Thoracic aorta (tissue), 2 donors: Measurements from ENCODE around the gene BIRC7. TPM values are rescaled to one million over a fixed set of nuclear protein-coding genes. Genes with fewer than 3 reads are reported as not detected.

Experiments
- ATAC-seq: fragments of 150-250 bp; one replicate; pipeline ENCODE4 v1.8.0; 2017; ENCODE audit warnings: low read depth; ENCODE audit not compliant: insufficient number of reproducible peaks, low FRiP score
- DNase-seq: peaks from one replicate; pipeline ENCODE4 v3.0.0-alpha.2; 2020; ENCODE audit warnings: low spot score
- H3K27ac ChIP-seq, 2 donors: fragments of 200-600 bp; sonication (generic); 1 replicate in 1 of 2; 2 replicates in 1 of 2; pipeline ENCODE4 v1.5.1; 2016; ENCODE audit warnings: mild to moderate bottlenecking in 2 of 2, moderate library complexity in 2 of 2
- H3K27me3 ChIP-seq: fragments of 200-600 bp; sonication (generic); replicated peaks from 2 replicates; pipeline ENCODE4 v1.6.0; 2016; ENCODE audit warnings: mild to moderate bottlenecking; ENCODE audit not compliant: insufficient read depth
- H3K36me3 ChIP-seq: fragments of 200-600 bp; sonication (generic); one replicate; pipeline ENCODE4 v1.5.1; 2016
- H3K4me1 ChIP-seq, 2 donors: fragments of 200-600 bp; sonication (generic); 1 replicate in 1 of 2; 2 replicates in 1 of 2; pipeline versions ENCODE4 v1.5.1 to v1.6.0; 2016; ENCODE audit warnings: low read depth in 2 of 2, mild to moderate bottlenecking in 1 of 2; ENCODE audit not compliant: control insufficient read depth in 1 of 2
- H3K4me3 ChIP-seq: fragments of 200-600 bp; sonication (generic); 2 replicates; pipeline ENCODE4 v1.5.1; 2016; ENCODE audit warnings: mild to moderate bottlenecking
- H3K9me3 ChIP-seq: fragments of 200-600 bp; sonication (generic); 2 replicates; pipeline ENCODE4 v1.5.1; 2016
- CTCF ChIP-seq: fragments of 200-600 bp; sonication (generic); IDR thresholded peaks from one replicate; pipeline ENCODE4 v1.5.1; 2019; ENCODE audit warnings: antibody characterized with exemption
- total RNA-seq, 2 donors: library from RNA; depleted of rRNA; stranded (reverse); fragments of >200 nt; gene quantifications; one replicate each; pipeline versions ENCODE4 v1.1.0 to v1.2.3, GENCODE V29; 2016

Gene BIRC7
- total RNA-seq, 2 donors from 2014 or later, result not detected

DNA sequence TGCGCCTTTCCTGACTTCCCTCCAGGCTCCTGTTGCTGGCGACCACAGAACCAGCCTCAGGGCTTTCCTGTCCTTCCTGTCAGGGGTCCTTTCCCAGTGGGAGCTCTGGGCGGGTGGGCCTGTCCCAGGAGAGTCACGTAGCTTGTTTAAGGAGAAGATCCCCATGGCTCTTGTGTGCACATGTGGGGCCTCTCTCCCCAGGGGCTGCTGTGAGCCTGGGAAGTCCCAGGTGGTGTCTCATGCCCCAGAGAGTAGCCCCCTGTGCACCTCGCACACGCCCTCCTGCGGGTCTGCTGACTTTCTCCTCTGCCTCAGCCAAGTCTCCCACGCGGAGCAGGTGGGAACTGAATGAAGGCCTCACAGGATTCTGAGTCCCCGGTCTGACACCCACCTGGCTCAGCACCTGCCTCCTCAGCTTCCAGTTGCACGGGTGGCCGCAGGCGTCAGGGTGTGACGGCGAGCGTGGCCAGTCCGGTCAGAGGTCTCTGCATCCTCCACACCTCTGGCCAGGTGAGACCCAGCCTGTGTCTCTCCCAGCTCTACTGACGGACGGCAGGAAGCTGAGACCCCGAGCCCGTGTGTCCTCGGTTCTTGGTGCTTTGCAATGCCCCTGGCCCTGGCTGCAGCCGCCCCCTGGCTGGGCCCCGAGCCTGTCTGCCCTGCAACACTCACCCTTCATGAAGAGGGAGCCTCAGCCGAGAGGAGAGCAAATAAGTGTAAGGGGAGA, 24.2 kb downstream of the BIRC7 start:
- DNase-seq, result no peak
- Histone ChIP-seq H3K4me3 (no peak overlapping the region), H3K27ac (no peak overlapping the region), H3K27me3 (no peaks in the 10 kb centered on the region), H3K9me3 (no peaks in the 10 kb centered on the region), H3K4me1 (no peaks in the 10 kb centered on the region), H3K36me3 (no peaks in the 10 kb centered on the region)
- TF ChIP-seq CTCF, result no peak
- no peak for ATAC-seq

- Histone ChIP-seq H3K9me3 (no peaks in the 10 kb centered on the region), H3K27me3 (no peaks in the 10 kb centered on the region), H3K27ac (no peak overlapping the region), H3K36me3 (no peaks in the 10 kb centered on the region), H3K4me3 (no peak overlapping the region), H3K4me1 (no peaks in the 10 kb centered on the region)
- TF ChIP-seq CTCF, result no peak
- DNase-seq (no peak), ATAC-seq (no peak)
Measured at GRCh38 chr20:63260521-63260920, 24.8 kb downstream of the BIRC7 start.

DNA sequence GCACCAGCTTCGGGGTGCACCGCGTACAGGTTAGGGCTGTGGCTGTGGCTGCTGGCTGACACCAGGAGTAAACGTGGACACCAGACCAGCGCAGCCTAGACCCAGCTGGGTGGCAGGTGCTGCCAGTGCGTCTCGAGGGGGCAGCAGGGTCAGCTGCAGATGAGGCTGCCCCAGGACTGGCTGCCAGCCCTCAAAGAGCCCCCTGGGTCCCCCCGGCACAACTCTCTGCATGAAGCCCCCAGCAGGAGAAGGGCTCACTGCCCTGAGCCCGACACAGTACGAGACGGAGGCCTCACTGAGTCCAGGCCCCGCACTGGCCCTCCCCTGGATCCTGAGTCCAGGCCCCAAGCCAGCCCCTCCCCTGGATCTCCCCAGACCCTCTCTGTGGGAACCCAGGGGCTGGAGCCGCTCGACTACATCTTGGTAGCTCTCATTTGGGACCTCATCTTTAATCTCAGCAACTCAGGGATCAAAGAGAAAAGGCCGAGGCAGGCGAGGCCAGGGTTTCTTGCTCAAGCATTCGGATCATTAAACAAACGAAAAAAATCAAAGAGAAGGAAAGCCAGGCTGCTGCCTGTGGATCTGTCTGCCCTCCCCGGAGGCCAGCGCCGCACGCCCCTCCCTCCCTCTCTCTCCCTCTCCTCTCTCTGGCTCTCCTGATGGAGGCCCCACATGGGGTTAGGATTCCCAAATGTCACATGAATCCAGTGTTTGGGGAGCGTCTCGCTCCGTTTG, 25.5 kb downstream of the BIRC7 start:
- no peak overlapping the region for H3K4me3 ChIP-seq
- DNase-seq (no peak), ATAC-seq (no peak)
- no peaks in the 10 kb centered on the region for H3K36me3 ChIP-seq
- no peak for TF ChIP-seq CTCF
- no peaks in the 10 kb centered on the region for H3K9me3 ChIP-seq
- no peaks in the 10 kb centered on the region for H3K27me3 ChIP-seq
- no peaks in the 10 kb centered on the region for H3K4me1 ChIP-seq
- H3K27ac ChIP-seq, result no peak overlapping the region

DNA sequence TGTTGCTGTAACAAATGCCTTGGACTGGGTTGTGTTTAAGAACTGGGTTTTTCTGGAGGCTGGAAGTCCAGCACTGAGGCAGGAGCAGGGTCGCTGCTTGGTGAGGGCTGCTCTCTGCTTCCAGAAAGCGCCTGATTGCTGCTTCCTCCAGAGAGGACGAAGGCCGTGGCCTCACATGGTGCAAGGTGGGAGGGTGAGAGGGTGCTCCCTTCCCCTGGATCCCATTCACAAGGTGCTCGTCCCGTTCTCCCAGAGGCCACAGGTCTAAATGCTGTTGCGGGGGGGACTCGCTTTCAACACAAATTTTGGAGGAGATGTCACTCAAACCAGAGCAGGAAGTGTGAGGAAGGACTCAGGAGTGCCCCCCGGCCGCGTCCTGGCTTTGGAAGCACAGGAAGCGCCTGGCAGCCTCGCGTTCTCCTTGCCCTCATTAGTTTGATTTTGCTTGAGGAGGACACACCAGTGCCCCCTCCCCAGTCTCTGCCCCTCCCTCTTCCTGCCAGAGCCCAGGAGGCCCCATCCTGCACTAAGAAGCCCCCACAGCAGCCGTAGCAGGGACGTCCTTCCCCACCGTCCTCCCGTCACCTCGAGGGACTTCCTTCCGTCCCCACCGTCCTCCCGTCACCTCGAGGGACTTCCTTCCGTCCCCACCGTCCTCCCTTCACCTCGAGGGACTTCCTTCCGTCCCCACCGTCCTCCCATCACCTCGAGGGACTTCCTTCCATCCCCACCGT, 26.3 kb downstream of the BIRC7 start:
- ATAC-seq (no peak), DNase-seq (no peak)
- no peak for TF ChIP-seq CTCF
- H3K36me3 ChIP-seq, result no peaks in the 10 kb centered on the region
- H3K4me3 ChIP-seq, result no peak overlapping the region
- H3K4me1 ChIP-seq, result no peaks in the 10 kb centered on the region
- H3K27ac ChIP-seq, result no peak overlapping the region
- H3K27me3 ChIP-seq, result no peaks in the 10 kb centered on the region
- H3K9me3 ChIP-seq, result no peaks in the 10 kb centered on the region

DNA sequence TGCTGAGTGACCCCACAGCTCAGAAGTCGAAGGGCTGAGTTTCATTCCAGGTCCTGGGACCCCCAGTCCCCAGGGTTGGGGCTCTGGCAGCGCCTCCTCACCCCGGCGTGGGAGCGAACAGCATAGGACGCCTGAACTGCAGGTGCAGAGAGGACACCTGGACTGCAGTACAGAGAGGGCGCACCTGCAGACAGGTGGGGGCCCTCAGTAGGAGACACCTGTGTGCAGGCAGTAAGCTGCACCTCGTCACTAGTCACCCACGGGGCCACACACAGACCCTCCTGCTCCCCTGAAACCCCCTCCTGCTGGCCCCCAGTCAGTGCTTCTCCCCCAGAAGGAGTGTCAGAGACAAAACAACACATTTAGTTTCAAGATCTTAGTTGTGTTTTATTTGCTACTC, 27.1 kb downstream of the BIRC7 start:
- TF ChIP-seq CTCF, result no peak
- Histone ChIP-seq H3K27ac (no peak overlapping the region), H3K4me1 (no peaks in the 10 kb centered on the region), H3K9me3 (no peaks in the 10 kb centered on the region), H3K4me3 (no peak overlapping the region), H3K36me3 (no peaks in the 10 kb centered on the region), H3K27me3 (no peaks in the 10 kb centered on the region)
- ATAC-seq (no peak), DNase-seq (no peak)
